ENCODE data around the gene GEMIN7.

GRCh38 chr19:45049073-45049736 is 29.9 kb upstream of the GEMIN7 start:
- TF ChIP-seq POLR2AphosphoS5 (IDR thresholded peaks at IDR 0.05) (no peak), CTCF (IDR thresholded peaks at IDR 0.05; ENCODE audit: poor library complexity, severe bottlenecking) (no peak), MXI1 (conservative IDR thresholded peaks at IDR 0.05; ENCODE audit: poor library complexity, severe bottlenecking) (no peak), EZH2 (IDR thresholded peaks at IDR 0.05; ENCODE audit: borderline replicate concordance, insufficient read depth, low read length, poor library complexity, severe bottlenecking) (no peak), EP300 (conservative IDR thresholded peaks at IDR 0.05; ENCODE audit: poor library complexity, severe bottlenecking) (no peak)
